Measurements from ENCODE around the gene DNAL1. TPM values are rescaled to one million over a fixed set of nuclear protein-coding genes. Genes with fewer than 3 reads are reported as not detected.

The DNAL1 gene
- total RNA-seq, 1 experiment from 2014 or later = 14.6 TPM

DNA sequence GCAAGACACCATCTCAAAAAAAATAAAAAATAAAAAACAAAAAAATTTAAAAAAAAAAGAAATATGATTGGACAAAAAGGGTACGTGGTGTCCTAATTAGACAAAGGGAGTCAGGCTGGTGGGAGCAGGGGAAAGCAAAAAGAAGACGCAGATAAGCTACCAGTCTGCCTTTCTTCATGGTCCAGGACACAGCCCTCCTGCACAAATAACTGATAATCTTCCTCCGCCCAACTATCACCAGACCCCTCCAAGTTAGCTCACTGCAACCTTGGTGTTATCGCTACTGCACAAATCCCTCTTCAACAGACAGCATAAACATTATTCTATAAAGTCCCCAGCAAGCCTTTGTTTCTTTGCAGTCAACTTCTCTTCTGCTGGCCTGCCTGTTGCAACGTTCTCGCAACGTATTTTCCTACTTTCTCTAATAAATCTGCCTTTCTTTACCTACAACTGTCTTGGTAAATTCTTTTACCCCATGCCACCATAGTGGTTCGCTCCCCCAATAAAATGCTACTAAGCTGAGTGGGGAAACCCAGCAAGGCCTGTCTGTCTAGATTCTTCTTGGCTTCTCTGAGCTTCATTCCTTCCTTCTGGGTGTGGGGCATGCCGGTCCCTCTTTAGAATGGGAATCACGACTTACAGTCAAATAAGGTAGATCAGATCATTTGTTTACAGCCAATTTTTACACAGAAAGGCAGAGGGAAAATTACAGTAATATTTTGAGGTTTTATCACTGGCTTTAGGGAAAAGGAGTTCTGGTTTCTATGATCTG lies 14.6 kb upstream of the DNAL1 start:
- Histone ChIP-seq H2AFZ (ENCODE audit: low read depth, low read length, poor library complexity, severe bottlenecking) (no peak overlapping the region), H3K4me2 (ENCODE audit: low read length) (no peak overlapping the region), H3K4me3 (replicated peaks in 1 of 2; ENCODE audit: low read depth in 1 of 2, low read length in 2 of 2) (no peak overlapping the region), H3K79me2 (ENCODE audit: insufficient read depth, low read length) (no peaks in the 10 kb centered on the region), H3K27ac (ENCODE audit: low read depth, low read length) (no peak overlapping the region), H3K9me3 (ENCODE audit: control insufficient read depth in 1 of 2, insufficient read depth in 1 of 2, low read depth in 1 of 2, low read length in 2 of 2) (no peaks in the 10 kb centered on the region), H3K36me3 (ENCODE audit: control insufficient read depth in 1 of 2, insufficient read depth in 2 of 2, low read length in 2 of 2) (no peaks in the 10 kb centered on the region), H3K9me2 (ENCODE audit: insufficient read depth) (no peaks in the 10 kb centered on the region), H4K20me1 (ENCODE audit: insufficient read depth) (no peaks in the 10 kb centered on the region), H3K4me1 (ENCODE audit: control insufficient read depth in 1 of 2, insufficient read depth in 2 of 2, low read length in 2 of 2) (peaks cover 0 to 8% of the 10 kb centered on the region in 2 experiments; a peak in 1 of 4 replicates), H3K9ac (ENCODE audit: low read length) (no peak overlapping the region), H3K27me3 (ENCODE audit: insufficient read depth, low read length) (no peaks in the 10 kb centered on the region)
- DNase-seq (ENCODE audit: low read depth, low spot score) (no peak), ATAC-seq (no peak)
- POLR2A ChIA-PET = no interaction called here
- BruUV-seq (replicated peaks) = no TSS peak
- intact Hi-C loops (cut with micrococcal nuclease) = loop anchor here (5.0 kb wide), 1 partner anchor 458 kb away; no protein-coding TSS in a partner anchor
- CTCF ChIA-PET = no interaction called here
- RAD21 ChIA-PET (ENCODE audit: low non-redundant PET in 1 of 2, low total read pairs in 2 of 2, uncharacterized antibody in 2 of 2, unreplicated experiment in 2 of 2) = no interaction called here
- TF ChIP-seq TCF7L2 (IDR thresholded peaks at IDR 0.05; ENCODE audit: borderline replicate concordance, extremely low read depth, insufficient read depth, insufficient read length) = no peak
- TF ChIP-seq, protein P1, sequence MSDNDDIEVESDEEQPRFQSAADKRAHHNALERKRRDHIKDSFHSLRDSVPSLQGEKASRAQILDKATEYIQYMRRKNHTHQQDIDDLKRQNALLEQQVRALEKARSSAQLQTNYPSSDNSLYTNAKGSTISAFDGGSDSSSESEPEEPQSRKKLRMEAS (IDR thresholded peaks at IDR 0.05) = no peak
- TF ChIP-seq SRF (IDR thresholded peaks at IDR 0.05; ENCODE audit: low read depth) = no peak
- no peak for TF ChIP-seq ZNF274 (IDR thresholded peaks at IDR 0.05; ENCODE audit: low read depth, low read length)
- TF ChIP-seq EGR1 (IDR thresholded peaks at IDR 0.05; ENCODE audit: low read depth) = no peak
- TF ChIP-seq POLR2A (IDR thresholded peaks at IDR 0.05; ENCODE audit: borderline replicate concordance, extremely low read depth, insufficient read depth, insufficient read length) = no peak
- TF ChIP-seq FOSL1 (IDR thresholded peaks at IDR 0.05; ENCODE audit: low read depth) = no peak
- no peak for TF ChIP-seq EZH2phosphoT487 (IDR thresholded peaks at IDR 0.05; ENCODE audit: borderline replicate concordance)
- TF ChIP-seq, protein P2, sequence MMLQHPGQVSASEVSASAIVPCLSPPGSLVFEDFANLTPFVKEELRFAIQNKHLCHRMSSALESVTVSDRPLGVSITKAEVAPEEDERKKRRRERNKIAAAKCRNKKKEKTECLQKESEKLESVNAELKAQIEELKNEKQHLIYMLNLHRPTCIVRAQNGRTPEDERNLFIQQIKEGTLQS (IDR thresholded peaks at IDR 0.05) = no peak
- TF ChIP-seq SIN3A (IDR thresholded peaks at IDR 0.05; ENCODE audit: low read depth) = no peak
- no peak for TF ChIP-seq CBX3 (IDR thresholded peaks at IDR 0.05; ENCODE audit: low read depth)
- TF ChIP-seq ELF1 (IDR thresholded peaks at IDR 0.05; ENCODE audit: borderline replicate concordance, low read depth) = no peak
- TF ChIP-seq, protein P3, sequence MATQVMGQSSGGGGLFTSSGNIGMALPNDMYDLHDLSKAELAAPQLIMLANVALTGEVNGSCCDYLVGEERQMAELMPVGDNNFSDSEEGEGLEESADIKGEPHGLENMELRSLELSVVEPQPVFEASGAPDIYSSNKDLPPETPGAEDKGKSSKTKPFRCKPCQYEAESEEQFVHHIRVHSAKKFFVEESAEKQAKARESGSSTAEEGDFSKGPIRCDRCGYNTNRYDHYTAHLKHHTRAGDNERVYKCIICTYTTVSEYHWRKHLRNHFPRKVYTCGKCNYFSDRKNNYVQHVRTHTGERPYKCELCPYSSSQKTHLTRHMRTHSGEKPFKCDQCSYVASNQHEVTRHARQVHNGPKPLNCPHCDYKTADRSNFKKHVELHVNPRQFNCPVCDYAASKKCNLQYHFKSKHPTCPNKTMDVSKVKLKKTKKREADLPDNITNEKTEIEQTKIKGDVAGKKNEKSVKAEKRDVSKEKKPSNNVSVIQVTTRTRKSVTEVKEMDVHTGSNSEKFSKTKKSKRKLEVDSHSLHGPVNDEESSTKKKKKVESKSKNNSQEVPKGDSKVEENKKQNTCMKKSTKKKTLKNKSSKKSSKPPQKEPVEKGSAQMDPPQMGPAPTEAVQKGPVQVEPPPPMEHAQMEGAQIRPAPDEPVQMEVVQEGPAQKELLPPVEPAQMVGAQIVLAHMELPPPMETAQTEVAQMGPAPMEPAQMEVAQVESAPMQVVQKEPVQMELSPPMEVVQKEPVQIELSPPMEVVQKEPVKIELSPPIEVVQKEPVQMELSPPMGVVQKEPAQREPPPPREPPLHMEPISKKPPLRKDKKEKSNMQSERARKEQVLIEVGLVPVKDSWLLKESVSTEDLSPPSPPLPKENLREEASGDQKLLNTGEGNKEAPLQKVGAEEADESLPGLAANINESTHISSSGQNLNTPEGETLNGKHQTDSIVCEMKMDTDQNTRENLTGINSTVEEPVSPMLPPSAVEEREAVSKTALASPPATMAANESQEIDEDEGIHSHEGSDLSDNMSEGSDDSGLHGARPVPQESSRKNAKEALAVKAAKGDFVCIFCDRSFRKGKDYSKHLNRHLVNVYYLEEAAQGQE (IDR thresholded peaks at IDR 0.05; ENCODE audit: low read depth) = no peak
- no peak for TF ChIP-seq CEBPB (IDR thresholded peaks at IDR 0.05; ENCODE audit: low read depth)
- TF ChIP-seq, protein P4, sequence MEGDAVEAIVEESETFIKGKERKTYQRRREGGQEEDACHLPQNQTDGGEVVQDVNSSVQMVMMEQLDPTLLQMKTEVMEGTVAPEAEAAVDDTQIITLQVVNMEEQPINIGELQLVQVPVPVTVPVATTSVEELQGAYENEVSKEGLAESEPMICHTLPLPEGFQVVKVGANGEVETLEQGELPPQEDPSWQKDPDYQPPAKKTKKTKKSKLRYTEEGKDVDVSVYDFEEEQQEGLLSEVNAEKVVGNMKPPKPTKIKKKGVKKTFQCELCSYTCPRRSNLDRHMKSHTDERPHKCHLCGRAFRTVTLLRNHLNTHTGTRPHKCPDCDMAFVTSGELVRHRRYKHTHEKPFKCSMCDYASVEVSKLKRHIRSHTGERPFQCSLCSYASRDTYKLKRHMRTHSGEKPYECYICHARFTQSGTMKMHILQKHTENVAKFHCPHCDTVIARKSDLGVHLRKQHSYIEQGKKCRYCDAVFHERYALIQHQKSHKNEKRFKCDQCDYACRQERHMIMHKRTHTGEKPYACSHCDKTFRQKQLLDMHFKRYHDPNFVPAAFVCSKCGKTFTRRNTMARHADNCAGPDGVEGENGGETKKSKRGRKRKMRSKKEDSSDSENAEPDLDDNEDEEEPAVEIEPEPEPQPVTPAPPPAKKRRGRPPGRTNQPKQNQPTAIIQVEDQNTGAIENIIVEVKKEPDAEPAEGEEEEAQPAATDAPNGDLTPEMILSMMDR (IDR thresholded peaks at IDR 0.05 in 2 of 3, conservative IDR thresholded peaks at IDR 0.05 in 1 of 3; ENCODE audit: borderline replicate concordance in 1 of 3, insufficient read depth in 1 of 3, low read depth in 2 of 3, low read length in 2 of 3) = no peak
- no peak for TF ChIP-seq RAD21 (IDR thresholded peaks at IDR 0.05; ENCODE audit: low read depth)
- no peak for TF ChIP-seq EZH2 (IDR thresholded peaks at IDR 0.05)
- TF ChIP-seq POLR2AphosphoS5 (IDR thresholded peaks at IDR 0.05; ENCODE audit: low read depth, low read length) = no peak
- TF ChIP-seq ZFX (IDR thresholded peaks at IDR 0.05) = no peak
